WI38 (cell line): ENCODE data around the gene COLEC12.
A peak's percentile ranks its signal among the peaks of the same experiment; 100 is the strongest.

Experiments used
- H3K4me3 ChIP-seq: 2 replicates; pipeline ENCODE4 v1.5.1; 2011; ENCODE audit warnings: low read depth, mild to moderate bottlenecking, control low read depth, low read length
- TF ChIP-seq, protein P1 (sequence below): IDR thresholded peaks from 2 replicates; pipeline ENCODE4 v1.5.1; 2012; ENCODE audit warnings: low read depth, mild to moderate bottlenecking, control low read depth, low read length

Gene COLEC12

DNA sequence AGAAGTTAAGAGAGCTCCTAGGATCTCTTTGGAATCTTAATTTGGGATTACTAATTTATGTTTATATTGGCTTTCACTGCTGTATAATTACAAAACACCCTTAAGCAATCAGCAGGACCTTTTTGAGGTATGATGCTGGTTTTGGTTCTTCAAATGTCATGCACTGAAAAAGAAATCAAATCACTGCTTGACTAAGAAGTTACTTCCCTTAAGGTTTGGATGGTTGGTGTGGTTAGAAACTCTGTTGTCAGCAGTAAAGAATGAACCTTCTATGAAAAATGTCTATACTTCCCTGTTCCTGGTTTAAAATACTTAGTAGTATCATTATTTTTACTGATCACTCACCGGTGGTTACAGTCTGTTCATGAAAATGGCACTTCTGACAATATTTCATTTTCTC, 5.5 kb downstream of the COLEC12 start:
- TF ChIP-seq, protein P1, sequence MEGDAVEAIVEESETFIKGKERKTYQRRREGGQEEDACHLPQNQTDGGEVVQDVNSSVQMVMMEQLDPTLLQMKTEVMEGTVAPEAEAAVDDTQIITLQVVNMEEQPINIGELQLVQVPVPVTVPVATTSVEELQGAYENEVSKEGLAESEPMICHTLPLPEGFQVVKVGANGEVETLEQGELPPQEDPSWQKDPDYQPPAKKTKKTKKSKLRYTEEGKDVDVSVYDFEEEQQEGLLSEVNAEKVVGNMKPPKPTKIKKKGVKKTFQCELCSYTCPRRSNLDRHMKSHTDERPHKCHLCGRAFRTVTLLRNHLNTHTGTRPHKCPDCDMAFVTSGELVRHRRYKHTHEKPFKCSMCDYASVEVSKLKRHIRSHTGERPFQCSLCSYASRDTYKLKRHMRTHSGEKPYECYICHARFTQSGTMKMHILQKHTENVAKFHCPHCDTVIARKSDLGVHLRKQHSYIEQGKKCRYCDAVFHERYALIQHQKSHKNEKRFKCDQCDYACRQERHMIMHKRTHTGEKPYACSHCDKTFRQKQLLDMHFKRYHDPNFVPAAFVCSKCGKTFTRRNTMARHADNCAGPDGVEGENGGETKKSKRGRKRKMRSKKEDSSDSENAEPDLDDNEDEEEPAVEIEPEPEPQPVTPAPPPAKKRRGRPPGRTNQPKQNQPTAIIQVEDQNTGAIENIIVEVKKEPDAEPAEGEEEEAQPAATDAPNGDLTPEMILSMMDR: no peak
- no peak overlapping the region for H3K4me3 ChIP-seq

DNA sequence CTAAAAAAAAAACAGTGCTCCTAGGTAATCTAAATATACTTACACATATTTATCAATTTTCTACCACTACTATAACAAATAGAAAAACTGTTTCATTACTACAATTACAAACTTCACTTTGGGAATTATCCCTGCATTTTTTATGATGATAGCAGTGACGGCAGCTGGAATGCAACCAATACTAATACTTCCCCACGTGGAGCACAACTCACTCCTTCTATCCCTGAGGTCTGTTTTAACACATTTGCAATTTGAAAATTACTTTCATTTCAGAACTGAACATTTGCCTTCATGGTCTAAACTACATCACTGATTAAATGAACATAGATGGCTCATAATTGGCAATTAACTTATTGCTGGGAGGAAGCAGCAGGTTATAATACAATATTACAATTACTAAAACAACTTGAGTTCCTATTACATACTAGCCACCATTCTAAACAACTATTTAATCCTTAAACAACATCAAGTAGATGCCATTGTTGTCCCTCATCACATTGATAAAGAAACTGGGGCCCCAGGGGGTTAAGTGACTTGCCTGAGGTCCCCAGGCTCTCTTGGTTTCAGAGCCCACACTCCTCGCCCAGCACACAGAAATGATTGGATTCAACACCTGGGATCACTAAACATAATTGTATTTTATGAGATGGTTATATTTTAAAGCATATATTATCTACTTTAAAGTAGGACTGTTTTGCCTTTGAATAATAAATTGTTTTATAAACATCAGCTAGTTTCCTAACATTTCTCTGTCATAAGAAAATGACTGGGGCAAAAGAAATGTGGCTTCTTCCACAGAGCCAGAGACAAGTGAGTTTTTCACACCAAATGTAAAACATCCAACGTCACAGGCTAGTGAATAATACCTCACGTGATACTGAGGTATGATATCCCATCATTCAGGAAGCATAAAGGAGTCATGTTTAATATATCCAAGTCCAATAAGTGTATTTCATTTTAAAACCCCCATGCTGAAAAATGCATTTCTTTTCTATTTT, 6.2 kb downstream of the COLEC12 start:
- TF ChIP-seq, protein P1: no peak

DNA sequence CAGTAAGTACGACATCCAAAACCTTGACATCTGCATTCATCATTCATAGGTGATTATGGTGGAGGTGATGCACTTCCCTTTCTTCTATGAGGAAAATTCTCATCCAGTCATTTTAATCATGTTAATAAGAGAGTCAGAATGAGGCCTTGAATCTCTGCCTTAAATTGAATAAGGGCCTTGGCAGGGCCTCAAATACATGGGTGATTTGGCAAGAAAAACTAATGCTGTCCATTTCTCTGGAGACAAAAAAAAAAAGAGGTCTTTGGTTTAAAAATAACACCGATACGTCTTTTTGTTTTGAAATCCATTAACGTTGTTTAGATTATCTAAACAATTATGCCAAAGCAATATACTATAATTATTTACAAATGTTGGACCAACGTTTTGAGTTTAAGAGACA, 8.1 kb downstream of the COLEC12 start:
- TF ChIP-seq, protein P1: no peak
- H3K4me3 ChIP-seq: no peak overlapping the region

More for the DNA sequence above, 6.2 kb downstream of the COLEC12 start:
- no peak overlapping the region for H3K4me3 ChIP-seq

DNA sequence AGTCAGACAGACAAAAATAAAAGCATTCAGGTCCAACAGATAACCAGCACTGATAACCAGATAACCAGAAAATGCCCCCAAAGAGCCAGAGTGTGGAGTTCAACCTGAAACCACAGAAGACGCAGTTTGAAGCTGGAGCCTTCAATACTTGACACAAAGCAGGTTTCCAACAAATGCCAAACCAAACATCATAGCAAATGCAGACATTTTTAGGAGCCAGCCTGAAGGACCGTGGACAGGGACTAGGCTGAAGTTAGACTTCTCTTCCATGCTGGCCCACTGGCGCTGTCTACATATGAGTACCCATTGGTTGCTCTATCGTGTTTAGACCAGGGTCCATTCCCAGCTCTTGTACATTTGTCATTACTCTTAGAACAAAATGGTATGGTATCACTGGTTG, 9.9 kb downstream of the COLEC12 start:
- TF ChIP-seq, protein P1: no peak
- no peak overlapping the region for H3K4me3 ChIP-seq

DNA sequence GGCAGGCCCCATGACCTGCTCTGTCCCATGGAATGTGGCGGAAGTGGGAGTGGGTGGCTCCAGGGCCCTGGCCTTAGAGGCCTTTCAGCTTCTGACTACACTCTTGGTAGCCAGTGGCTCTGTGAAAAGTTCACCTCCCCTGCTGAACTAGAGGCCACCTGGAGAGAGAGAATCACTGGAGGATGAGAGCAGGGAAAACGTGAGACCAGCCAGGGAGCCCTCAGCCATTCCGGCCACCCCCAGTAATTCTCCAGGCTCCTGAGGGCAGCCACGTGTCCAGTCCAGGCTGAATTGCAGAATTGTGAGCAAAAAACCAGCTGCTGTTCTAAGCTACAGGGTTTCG, 10.5 kb downstream of the COLEC12 start:
- TF ChIP-seq, protein P1: no peak
- no peak overlapping the region for H3K4me3 ChIP-seq

DNA sequence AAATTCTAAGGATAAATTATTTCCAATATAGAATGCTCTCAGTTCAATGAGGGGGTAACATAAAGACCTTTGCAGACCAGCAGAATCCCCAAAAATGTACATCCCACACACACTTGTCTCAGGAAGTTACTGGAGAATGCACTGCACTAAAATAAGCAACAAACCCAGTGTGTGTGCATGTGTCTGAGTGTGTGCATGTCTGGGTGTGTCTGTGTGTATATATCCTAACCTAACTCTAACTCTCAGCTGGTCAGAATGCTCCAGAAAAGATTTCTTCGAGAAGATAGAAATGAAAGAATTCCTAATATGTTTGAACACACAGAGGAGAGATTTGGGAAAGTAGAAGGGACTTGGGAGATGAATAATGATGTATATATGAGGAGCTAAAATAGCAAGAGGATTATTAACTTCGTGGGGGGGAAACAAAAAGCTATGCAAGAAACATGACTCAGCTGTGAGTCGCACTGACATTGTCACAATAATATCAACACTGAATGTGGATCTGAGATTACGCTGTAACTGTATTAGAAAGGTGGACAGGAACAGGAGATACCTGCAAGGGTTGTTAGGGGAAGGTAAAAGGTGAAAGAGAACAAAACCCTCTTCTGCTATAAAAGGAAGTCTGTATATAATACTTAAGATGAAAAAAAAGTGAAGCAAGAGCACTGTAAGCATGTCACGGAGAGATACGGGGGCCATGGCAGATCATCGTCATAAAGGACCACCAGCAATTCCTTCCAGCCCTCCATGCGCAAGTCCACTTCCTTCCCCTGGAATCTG, 11.1 kb downstream of the COLEC12 start:
- TF ChIP-seq, protein P1: no peak

More for the DNA sequence above, 11.1 kb downstream of the COLEC12 start:
- H3K4me3 ChIP-seq: peak overlapping the region; percentile 7
